Esophagus squamous epithelium (tissue), 4 donors: Measurements from ENCODE around the gene LRRC74A.

Experiments used
- POLR2A ChIP-seq, 4 donors: fragments of 450-650 bp; IDR thresholded peaks; one replicate each; pipeline ENCODE4 v1.6.1; 2017; ENCODE audit warnings: antibody characterized with exemption in 4 of 4, mild to moderate bottlenecking in 4 of 4, moderate library complexity in 3 of 4
- TF ChIP-seq, protein P1 (sequence below), 6 experiments: fragments of 450-650 bp in 4 of 6; fragments of 200-600 bp in 2 of 6; sonication (generic) in 2 of 6; IDR thresholded peaks; one replicate each; pipeline ENCODE4 v1.5.1; 2016 to 2019; ENCODE audit warnings: antibody characterized with exemption in 6 of 6, mild to moderate bottlenecking in 4 of 6, moderate library complexity in 4 of 6

- TF ChIP-seq, protein P1, sequence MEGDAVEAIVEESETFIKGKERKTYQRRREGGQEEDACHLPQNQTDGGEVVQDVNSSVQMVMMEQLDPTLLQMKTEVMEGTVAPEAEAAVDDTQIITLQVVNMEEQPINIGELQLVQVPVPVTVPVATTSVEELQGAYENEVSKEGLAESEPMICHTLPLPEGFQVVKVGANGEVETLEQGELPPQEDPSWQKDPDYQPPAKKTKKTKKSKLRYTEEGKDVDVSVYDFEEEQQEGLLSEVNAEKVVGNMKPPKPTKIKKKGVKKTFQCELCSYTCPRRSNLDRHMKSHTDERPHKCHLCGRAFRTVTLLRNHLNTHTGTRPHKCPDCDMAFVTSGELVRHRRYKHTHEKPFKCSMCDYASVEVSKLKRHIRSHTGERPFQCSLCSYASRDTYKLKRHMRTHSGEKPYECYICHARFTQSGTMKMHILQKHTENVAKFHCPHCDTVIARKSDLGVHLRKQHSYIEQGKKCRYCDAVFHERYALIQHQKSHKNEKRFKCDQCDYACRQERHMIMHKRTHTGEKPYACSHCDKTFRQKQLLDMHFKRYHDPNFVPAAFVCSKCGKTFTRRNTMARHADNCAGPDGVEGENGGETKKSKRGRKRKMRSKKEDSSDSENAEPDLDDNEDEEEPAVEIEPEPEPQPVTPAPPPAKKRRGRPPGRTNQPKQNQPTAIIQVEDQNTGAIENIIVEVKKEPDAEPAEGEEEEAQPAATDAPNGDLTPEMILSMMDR (IDR thresholded peaks at IDR 0.05): no peak
- no peak for TF ChIP-seq POLR2A (IDR thresholded peaks at IDR 0.05)
Measured at GRCh38 chr14:76866456-76866855, 40.2 kb downstream of the LRRC74A start.
